Keratinocyte (primary cell): Measurements from ENCODE around the gene SLFN5. TPM values are rescaled to one million over a fixed set of nuclear protein-coding genes. Genes with fewer than 3 reads are reported as not detected.

ENCODE experiments used
- DNase-seq: peaks from one replicate; pipeline ENCODE4 v3.0.0-alpha.2; 2011; ENCODE audit warnings: low read depth, missing footprints, low spot score
- FAIRE-seq: peaks from 2 replicates; lab custom pipeline; 2011; peaks lifted over from hg19 to GRCh38; lab: Jason Lieb, UNC
- H2AFZ ChIP-seq: 2 replicates; pipeline ENCODE4 v1.6.0; 2012; ENCODE audit warnings: low read length, control low read depth, inconsistent platforms; ENCODE audit not compliant: control insufficient read depth
- H3K27ac ChIP-seq: 2 replicates; pipeline ENCODE4 v1.5.1; 2011; ENCODE audit warnings: low read length; ENCODE audit not compliant: control insufficient read depth, insufficient read depth
- H3K27me3 ChIP-seq: 3 replicates; pipeline ENCODE4 v1.6.0; 2011; ENCODE audit warnings: low read length; ENCODE audit not compliant: control insufficient read depth, insufficient read depth; ENCODE audit errors: extremely low read depth
- H3K36me3 ChIP-seq, 2 experiments: 2 replicates in 1 of 2; 3 replicates in 1 of 2; pipeline ENCODE4 v1.5.1; 2011; ENCODE audit warnings: low read length in 2 of 2, mild to moderate bottlenecking in 1 of 2; ENCODE audit not compliant: control insufficient read depth in 2 of 2, insufficient read depth in 2 of 2; ENCODE audit errors: extremely low read depth in 1 of 2
- H3K4me1 ChIP-seq: 3 replicates; pipeline ENCODE4 v1.5.1; 2011; ENCODE audit warnings: low read length; ENCODE audit not compliant: control insufficient read depth, insufficient read depth; ENCODE audit errors: extremely low read depth
- H3K4me2 ChIP-seq: 3 replicates; pipeline ENCODE4 v1.6.0; 2011; ENCODE audit warnings: low read depth, low read length; ENCODE audit not compliant: control insufficient read depth, insufficient read depth; ENCODE audit errors: extremely low read depth
- H3K4me3 ChIP-seq, 3 experiments: fragments of 200-600 bp in 1 of 3; sonication (generic) in 1 of 3; 2 replicates in 2 of 3; 3 replicates in 1 of 3; pipeline ENCODE4 v1.5.1; 2011 to 2016; ENCODE audit warnings: low read length in 3 of 3, mild to moderate bottlenecking in 3 of 3, control low read depth in 2 of 3, inconsistent platforms in 1 of 3, low read depth in 1 of 3, mixed read lengths in 1 of 3, mixed run types in 1 of 3, moderate library complexity in 1 of 3; ENCODE audit not compliant: control insufficient read depth in 2 of 3, insufficient read depth in 2 of 3; ENCODE audit errors: extremely low read depth in 1 of 3
- H3K79me2 ChIP-seq: 2 replicates; pipeline ENCODE4 v1.6.0; 2012; ENCODE audit warnings: low read length; ENCODE audit not compliant: control insufficient read depth, insufficient read depth
- H3K9ac ChIP-seq: 3 replicates; pipeline ENCODE4 v1.6.0; 2011; ENCODE audit warnings: low read length; ENCODE audit not compliant: control insufficient read depth, insufficient read depth; ENCODE audit errors: extremely low read depth
- H3K9me1 ChIP-seq: 3 replicates; pipeline ENCODE4 v1.6.0; 2011; ENCODE audit warnings: low read length; ENCODE audit not compliant: control insufficient read depth, insufficient read depth; ENCODE audit errors: extremely low read depth
- H3K9me3 ChIP-seq: 2 replicates; pipeline ENCODE4 v1.5.1; 2012; ENCODE audit warnings: low read depth, low read length; ENCODE audit not compliant: control insufficient read depth
- H4K20me1 ChIP-seq: 3 replicates; pipeline ENCODE4 v1.6.0; 2011; ENCODE audit warnings: low read length; ENCODE audit not compliant: control insufficient read depth, insufficient read depth; ENCODE audit errors: extremely low read depth
- EZH2 ChIP-seq: IDR thresholded peaks from one replicate; pipeline ENCODE4 v1.6.1; 2012; ENCODE audit warnings: inconsistent platforms, mild to moderate bottlenecking, low read length, moderate library complexity
- dilution Hi-C: fragments of 300-500 bp; cut with MboI; formaldehyde crosslinking; loops from one replicate; pipeline ENCODE4 v1.7.0; 2020; ENCODE audit warnings: low sequenced_read_pairs; ENCODE audit not compliant: extremely low pct_ligation_motif_present
- polyA plus RNA-seq, 5 experiments: library from polyadenylated mRNA; depleted of rRNA in 3 of 5; stranded (reverse) in 3 of 5; stranded (forward) in 1 of 5; unstranded in 1 of 5; fragments of >200 nt; gene quantifications; 1 replicate in 1 of 5; 2 replicates in 3 of 5; 3 replicates in 1 of 5; pipeline versions ENCODE4 v1.2.1 to v1.2.3, GENCODE V29; 2011 to 2012; ENCODE audit warnings: missing spikeins in 2 of 5, low read depth in 1 of 5, low replicate concordance in 1 of 5
- TF ChIP-seq, protein P1 (sequence below), 3 experiments: IDR thresholded peaks in 1 of 3; conservative IDR thresholded peaks in 1 of 3; optimal IDR thresholded peaks in 1 of 3; 2 replicates in 2 of 3; 3 replicates in 1 of 3; pipeline versions ENCODE3 to v1.5.1; 2011; ENCODE audit warnings: low read length in 3 of 3, mild to moderate bottlenecking in 3 of 3, moderate library complexity in 2 of 3, control low read depth in 1 of 3, inconsistent platforms in 1 of 3; ENCODE audit not compliant: insufficient read depth in 2 of 3; ENCODE audit errors: extremely low read depth in 1 of 3

The SLFN5 gene
- polyA plus RNA-seq, 1 donor (not counting 4 experiments of a cell fraction or from before 2014, with no cell fraction given): 79.9 TPM

DNA sequence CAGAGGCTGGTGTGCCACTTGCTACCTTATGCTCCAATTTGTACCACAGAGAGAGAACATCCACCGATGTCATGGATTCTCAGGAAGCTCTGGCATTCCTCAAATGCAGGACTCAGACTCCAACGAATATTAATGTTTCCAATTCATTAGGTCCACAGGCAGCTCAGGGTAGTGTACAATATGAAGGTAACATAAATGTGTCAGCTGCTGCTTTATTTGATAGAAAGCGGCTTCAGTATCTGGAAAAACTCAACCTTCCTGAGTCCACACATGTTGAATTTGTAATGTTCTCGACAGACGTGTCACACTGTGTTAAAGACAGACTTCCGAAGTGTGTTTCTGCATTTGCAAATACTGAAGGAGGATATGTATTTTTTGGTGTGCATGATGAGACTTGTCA, 16.1 kb downstream of the SLFN5 start:
- Histone ChIP-seq H3K4me1 (peaks cover 15% of the 10 kb centered on the region), H3K27ac (no peak overlapping the region), H3K9me3 (no peaks in the 10 kb centered on the region), H3K9ac (no peak overlapping the region), H3K9me1 (peaks cover 6% of the 10 kb centered on the region), H3K36me3 (peaks cover 25 to 48% of the 10 kb centered on the region in 2 experiments), H3K4me3 (no peak overlapping the region), H3K4me2 (no peak overlapping the region), H4K20me1 (peaks cover 21% of the 10 kb centered on the region), H2AFZ (no peak overlapping the region), H3K27me3 (no peaks in the 10 kb centered on the region), H3K79me2 (peaks cover 32% of the 10 kb centered on the region)
- FAIRE-seq (no peak), DNase-seq (no peak)
- TF ChIP-seq, protein P1, sequence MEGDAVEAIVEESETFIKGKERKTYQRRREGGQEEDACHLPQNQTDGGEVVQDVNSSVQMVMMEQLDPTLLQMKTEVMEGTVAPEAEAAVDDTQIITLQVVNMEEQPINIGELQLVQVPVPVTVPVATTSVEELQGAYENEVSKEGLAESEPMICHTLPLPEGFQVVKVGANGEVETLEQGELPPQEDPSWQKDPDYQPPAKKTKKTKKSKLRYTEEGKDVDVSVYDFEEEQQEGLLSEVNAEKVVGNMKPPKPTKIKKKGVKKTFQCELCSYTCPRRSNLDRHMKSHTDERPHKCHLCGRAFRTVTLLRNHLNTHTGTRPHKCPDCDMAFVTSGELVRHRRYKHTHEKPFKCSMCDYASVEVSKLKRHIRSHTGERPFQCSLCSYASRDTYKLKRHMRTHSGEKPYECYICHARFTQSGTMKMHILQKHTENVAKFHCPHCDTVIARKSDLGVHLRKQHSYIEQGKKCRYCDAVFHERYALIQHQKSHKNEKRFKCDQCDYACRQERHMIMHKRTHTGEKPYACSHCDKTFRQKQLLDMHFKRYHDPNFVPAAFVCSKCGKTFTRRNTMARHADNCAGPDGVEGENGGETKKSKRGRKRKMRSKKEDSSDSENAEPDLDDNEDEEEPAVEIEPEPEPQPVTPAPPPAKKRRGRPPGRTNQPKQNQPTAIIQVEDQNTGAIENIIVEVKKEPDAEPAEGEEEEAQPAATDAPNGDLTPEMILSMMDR (optimal IDR thresholded peaks at IDR 0.05 in 1 of 3, IDR thresholded peaks at IDR 0.05 in 1 of 3, conservative IDR thresholded peaks at IDR 0.05 in 1 of 3; ENCODE audit: extremely low read depth in 1 of 3, insufficient read depth in 2 of 3, low read length in 3 of 3): no peak
- dilution Hi-C loops: no loop called here

DNA sequence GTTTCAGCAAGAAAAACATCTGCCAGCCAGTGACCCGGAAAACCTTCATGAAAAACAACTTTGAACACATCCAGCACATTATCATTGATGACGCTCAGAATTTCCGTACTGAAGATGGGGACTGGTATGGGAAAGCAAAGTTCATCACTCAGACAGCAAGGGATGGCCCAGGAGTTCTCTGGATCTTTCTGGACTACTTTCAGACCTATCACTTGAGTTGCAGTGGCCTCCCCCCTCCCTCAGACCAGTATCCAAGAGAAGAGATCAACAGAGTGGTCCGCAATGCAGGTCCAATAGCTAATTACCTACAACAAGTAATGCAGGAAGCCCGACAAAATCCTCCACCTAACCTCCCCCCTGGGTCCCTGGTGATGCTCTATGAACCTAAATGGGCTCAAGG, 22.2 kb downstream of the SLFN5 start:
- TF ChIP-seq, protein P1 (optimal IDR thresholded peaks at IDR 0.05 in 1 of 3, IDR thresholded peaks at IDR 0.05 in 1 of 3, conservative IDR thresholded peaks at IDR 0.05 in 1 of 3; ENCODE audit: extremely low read depth in 1 of 3, insufficient read depth in 2 of 3, low read length in 3 of 3): no peak
- TF ChIP-seq EZH2: no peak
- FAIRE-seq (no peak), DNase-seq (no peak)
- H3K9me3 ChIP-seq: no peaks in the 10 kb centered on the region
- peaks cover 31 to 34% of the 10 kb centered on the region in 2 experiments for H3K36me3 ChIP-seq
- H3K9me1 ChIP-seq: no peaks in the 10 kb centered on the region
- no peak overlapping the region for H3K4me3 ChIP-seq
- no peak overlapping the region for H3K4me2 ChIP-seq
- no peaks in the 10 kb centered on the region for H3K4me1 ChIP-seq
- no peak overlapping the region for H3K9ac ChIP-seq
- H3K79me2 ChIP-seq: no peaks in the 10 kb centered on the region
- dilution Hi-C loops: no loop called here
- H3K27me3 ChIP-seq: no peaks in the 10 kb centered on the region
- H2AFZ ChIP-seq: no peak overlapping the region
- H4K20me1 ChIP-seq: peaks cover 8% of the 10 kb centered on the region
- H3K27ac ChIP-seq: no peak overlapping the region
